Upper lobe of left lung (tissue), 4 donors: ENCODE results near the gene SEMA3E.

Experiments
- CTCF ChIP-seq, 6 experiments: fragments of 450-650 bp in 4 of 6; fragments of 200-600 bp in 2 of 6; sonication (generic) in 2 of 6; IDR thresholded peaks; one replicate each; pipeline ENCODE4 v1.5.1; 2016 to 2019; ENCODE audit warnings: antibody characterized with exemption in 6 of 6
- EP300 ChIP-seq, 4 donors: sonication (generic); formaldehyde crosslinking; IDR thresholded peaks; one replicate each; pipeline ENCODE4 v1.5.1; 2017; ENCODE audit warnings: antibody characterized with exemption in 4 of 4, control low read depth in 2 of 4
- POLR2AphosphoS5 ChIP-seq, 2 donors: sonication (generic); formaldehyde crosslinking; IDR thresholded peaks; one replicate each; pipeline ENCODE4 v1.5.1; 2017; ENCODE audit warnings: antibody characterized with exemption in 2 of 2

- TF ChIP-seq POLR2AphosphoS5 (IDR thresholded peaks at IDR 0.05) (no peak), CTCF (IDR thresholded peaks at IDR 0.05) (no peak), EP300 (IDR thresholded peaks at IDR 0.05) (no peak)
These were observed 101.4 kb downstream of the SEMA3E start for GRCh38 chr7:83547526-83547925.
